SKM-1 treated with dmso at 0.1 percent for 144 hours (cell line): ENCODE data around the gene TMEM50A.
"Not testable (repeated sequence)": the region's sequence is repeated elsewhere in the genome, so short reads cannot be mapped to it uniquely, and the experiment has no call there.

Experiments
- DNase-seq: peaks from one replicate; lab custom pipeline; 2025; ENCODE audit not compliant: unreplicated experiment; lab: John Stamatoyannopoulos, UW

TMEM50A gene

DNA sequence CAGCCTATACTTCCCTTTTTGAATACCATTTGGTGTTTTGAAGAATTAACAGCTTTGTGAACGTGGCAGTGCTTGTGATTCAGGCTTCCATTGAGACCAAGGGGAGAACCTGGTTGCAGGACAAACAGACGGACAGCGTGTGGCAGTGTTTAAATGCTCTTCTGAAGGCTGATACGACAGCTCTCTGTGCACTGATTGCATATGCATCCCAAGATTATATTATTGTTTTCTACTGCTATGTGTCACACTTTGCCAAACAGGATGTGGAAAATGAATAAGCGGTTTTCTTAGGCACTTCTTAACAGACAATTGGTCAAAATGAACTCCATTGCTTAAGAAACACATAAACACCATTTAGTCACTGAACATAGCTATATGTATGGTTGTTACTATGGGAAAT, 8.2 kb upstream of the TMEM50A start:
- not testable (repeated sequence) for DNase-seq

DNA sequence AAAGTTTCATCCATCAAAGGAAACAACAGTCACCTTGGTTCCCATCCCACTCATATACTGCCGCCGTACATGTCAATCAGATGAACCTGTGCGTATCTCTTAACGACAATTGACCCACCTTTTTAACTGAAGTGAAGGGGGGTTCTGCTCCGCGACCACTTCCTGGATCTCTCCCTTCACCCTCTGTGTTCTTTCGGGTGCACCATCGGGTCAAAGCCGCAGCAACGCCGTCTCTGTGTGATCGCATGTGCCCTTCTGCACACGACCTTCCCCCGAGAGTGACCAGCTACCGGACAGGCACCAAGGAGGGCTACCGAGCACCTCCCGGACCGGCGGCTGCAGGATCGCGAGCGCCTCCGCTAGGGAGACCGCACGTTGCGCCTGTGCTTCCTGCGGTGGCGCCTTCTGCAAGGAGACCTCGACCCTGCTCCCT, 1.2 kb upstream of the TMEM50A start:
- not testable (repeated sequence) for DNase-seq

DNA sequence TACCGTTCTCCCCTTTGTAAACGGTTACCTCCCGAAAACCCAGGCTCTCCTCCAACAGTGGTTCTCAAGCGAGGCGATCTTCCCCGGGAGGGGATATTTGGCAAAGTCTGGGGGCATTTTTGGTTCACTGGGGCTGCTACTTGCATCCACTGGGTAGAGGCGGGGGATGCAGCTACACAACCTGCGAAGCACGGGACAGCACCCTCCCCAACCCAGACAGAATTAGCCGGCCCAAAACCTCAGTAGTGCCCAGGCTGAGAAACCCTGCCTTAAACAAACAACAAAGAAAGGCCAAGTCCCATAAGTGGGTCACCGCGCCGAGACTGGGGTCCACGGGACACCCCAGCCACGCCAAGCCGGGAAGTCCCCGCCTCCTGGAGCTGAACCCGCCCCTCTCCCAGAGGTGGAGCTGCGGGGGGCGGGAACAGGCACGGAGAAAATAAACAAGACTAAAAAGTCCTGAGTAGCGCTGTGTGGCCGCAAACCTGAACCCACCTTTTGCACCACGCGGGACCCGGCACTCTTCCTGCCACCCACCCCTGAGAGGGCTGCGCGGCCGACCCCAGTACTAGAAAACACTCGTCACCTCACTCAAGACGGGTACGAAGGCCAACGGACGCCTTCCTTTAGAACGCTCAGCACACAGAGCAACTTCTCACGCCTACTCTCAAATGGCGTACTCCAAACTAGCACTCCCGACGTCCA, 499 bp upstream of the TMEM50A start:
- not testable (repeated sequence) for DNase-seq

DNA sequence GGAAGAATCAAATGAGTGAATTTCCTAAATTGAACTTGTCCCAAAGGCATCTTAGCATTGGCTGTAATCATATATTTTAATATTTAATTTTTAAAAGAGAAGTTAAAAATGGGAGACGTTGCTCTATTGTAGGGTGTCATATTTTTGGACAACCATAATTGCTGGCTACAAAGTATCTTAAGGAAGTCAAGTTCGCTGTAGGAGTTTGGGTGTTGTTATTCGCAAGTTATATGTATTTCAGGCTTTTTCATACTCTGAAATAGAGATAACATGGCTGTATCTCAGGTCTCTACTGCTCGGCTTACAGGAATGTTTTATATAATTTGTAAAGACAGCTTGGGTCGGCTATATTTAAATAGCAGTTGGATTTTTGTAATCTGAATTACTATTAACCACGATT, 852 bp downstream of the TMEM50A start:
- no peak for DNase-seq

DNA sequence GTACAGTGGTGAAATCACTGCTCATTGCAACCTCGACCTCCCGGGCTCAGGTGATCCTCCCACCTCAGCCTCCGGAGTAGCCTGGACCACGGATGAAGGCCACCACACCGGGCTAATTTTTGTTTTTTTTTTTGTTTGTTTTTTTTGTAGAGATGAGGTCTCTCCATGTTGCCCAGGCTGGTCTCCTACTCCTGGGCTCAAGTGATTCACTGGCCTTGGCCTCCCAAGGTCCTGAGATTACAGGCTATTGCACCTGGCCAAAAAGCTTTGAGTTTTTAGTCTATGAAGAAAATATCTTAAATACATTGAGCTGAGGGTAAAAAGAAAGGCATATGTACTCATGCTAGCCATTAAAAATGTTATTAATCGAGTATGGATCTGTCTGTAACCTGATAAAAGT, 3.6 kb downstream of the TMEM50A start:
- DNase-seq: no peak

DNA sequence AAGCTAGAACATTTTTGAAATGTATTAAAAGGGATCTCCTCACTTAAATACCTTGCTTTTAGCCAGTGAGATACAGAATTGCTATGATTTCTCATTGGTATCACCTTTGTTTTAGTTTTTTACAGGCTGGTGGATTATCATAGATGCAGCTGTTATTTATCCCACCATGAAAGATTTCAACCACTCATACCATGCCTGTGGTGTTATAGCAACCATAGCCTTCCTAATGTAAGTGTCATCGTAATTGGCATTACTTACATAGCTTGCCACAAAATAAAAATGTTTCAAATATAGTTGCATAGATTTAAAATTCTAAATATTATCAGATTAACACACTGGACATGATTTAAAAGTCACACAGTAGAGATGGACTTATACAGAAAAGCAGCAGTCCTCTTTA, 4.7 kb downstream of the TMEM50A start:
- no peak for DNase-seq

DNA sequence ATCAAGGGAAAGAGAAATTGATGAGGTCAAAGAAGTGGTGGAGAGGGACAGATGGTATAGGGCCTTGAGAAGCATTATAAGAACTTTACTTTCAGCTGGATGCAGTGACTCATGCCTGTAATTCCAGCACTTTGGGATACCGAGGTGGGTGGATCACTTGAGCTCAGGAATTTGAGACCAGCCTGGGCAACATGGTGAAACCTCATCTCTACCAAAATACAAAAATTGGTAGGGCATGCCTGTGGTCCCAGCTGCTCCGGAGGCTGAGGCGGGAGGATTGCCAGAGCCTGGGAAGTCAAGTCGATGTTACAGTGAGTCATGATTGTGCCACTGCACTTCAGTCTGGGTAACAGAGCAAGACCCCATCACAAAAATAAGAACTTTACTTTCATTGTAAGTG, 5.7 kb downstream of the TMEM50A start:
- DNase-seq: no peak

DNA sequence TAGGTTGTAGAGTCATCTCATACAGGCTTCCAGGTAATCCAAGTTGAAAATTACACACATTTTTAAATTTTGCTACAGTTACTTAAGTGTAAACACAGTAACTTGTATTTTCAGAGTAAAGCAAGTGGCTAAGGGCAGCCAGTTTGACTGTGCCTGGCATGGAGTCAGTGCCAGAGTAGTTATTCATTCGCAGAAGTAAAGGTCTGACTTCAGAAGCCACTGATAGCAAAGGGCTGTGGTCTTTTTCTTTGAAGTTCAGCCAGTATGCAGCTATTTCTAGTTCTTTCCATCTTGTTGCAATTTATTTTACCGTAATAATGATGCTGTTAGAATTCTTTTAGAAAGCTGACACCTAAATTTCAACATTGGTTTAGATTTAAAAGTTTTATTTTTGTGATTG, 9.4 kb downstream of the TMEM50A start:
- DNase-seq: no peak

DNA sequence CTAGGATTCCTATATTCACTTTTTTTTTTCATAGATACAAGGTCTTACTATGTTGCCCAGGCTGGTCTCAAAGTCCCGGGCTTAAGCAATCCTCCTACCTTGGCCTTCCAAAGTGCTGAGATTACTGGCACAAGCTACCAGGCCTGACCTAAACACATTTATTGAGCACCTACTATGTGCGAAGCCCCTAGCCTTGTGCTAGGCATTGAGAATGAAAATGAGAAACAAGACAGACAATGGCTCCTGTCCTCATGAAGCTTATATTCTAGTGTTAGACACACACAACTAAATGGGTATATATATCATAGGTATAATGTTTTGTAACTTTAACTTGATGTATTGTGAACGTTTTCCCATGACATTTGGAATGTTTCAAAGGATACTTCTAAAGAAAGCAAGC, 11.5 kb downstream of the TMEM50A start:
- DNase-seq: no peak

DNA sequence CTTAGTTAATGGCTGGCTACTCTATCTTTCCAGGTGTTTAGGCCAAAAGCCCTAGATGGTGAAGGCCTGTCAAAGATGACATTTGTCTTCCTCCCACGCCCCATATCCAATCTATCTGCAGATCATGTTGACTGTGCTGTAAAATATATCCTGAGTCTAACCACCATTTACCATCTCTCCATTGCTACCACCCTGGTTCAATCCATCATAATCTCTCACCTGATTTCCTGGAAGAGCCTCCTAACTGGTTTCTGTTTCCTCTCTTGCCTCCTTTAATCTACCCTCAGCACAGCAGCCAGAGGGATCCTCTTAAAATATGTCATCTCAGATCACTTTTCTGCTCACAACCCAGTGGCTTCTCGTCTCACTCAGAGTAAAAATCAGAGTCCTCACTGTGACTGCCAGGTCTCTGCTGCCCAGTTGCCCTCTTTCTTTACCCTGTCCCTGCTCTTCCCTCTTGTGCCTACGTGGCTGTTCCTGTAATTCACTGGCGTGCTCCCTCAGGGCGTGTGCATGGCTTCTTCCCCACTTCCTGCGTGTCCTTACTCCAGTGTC, 17.8 kb downstream of the TMEM50A start:
- no peak for DNase-seq

DNA sequence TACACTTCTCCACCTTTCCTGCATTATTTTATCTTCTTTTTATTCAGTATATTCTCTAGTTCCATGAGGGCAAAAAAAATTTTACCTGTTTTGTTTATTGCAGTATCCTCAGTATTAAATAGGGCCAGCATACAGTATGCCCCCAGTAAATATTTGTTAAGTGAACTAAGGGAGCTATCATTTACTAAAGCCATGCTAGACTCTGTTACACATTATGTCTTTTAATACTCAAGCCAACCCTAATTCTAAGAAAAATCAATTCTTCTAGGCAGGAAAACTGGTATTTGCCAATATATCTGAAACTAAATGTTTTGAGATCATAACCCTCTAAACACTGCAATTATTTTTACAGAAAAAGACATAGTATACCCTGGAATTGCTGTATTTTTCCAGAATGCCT, 18.3 kb downstream of the TMEM50A start:
- no peak for DNase-seq

DNA sequence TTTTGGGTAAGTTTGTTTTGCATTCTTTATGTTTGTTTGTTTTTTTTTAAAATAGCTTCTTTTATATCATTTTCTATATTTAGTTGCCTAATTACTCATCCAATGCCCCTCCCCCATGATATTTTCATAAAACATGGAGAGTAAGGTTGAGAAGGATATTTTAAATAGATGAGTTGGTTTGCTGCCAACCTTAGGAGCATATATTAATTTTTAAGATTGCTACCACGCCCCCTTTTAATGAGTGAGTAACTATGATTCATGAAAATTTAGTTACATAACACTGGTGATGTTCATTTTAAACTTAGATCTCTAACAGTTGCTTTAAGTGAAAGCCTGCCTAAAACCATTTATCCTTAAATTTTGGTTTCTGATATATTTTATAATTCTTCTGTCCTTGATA, 18.7 kb downstream of the TMEM50A start:
- DNase-seq: no peak

DNA sequence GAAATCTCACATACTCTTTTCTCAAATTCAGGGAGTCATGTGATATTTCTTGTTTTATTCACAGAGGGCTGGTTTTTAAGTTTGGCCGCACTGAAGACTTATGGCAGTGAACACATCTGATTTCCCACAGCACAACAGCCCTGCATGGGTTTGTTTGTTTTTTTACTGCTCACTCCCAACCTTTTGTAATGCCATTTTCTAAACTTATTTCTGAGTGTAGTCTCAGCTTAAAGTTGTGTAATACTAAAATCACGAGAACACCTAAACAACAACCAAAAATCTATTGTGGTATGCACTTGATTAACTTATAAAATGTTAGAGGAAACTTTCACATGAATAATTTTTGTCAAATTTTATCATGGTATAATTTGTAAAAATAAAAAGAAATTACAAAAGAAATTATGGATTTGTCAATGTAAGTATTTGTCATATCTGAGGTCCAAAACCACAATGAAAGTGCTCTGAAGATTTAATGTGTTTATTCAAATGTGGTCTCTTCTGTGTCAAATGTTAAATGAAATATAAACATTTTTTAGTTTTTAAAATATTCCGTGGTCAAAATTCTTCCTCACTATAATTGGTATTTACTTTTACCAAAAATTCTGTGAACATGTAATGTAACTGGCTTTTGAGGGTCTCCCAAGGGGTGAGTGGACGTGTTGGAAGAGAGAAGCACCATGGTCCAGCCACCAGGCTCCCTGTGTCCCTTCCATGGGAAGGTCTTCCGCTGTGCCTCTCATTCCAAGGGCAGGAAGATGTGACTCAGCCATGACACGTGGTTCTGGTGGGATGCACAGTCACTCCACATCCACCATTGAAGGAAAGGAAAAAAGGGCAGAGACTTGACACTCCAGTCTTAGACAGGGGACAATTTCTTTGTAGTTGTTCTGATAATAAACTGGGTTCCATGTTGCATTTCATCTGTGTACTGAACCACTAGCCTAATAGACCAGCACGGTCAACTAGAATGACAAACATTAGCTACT, 22.8 kb downstream of the TMEM50A start:
- DNase-seq: no peak

DNA sequence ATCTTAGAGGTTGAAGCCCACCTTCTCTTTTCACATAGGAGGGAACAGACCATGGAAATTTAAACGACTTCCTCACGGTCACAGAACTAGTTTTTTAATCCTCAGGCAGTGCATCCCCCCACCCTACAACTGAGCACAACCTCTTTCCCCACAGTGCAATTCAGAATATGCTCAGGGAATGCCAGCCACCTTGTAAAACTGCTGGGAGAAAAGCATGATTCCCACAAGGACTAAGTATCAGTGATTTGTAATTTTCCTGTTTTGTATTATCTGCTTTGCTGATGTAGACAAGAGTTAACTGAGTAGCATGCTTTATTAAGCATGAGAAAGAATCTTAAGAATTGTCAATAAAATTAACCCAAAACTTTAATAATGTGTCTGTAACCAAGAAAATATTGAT, 23.8 kb downstream of the TMEM50A start:
- no peak for DNase-seq

DNA sequence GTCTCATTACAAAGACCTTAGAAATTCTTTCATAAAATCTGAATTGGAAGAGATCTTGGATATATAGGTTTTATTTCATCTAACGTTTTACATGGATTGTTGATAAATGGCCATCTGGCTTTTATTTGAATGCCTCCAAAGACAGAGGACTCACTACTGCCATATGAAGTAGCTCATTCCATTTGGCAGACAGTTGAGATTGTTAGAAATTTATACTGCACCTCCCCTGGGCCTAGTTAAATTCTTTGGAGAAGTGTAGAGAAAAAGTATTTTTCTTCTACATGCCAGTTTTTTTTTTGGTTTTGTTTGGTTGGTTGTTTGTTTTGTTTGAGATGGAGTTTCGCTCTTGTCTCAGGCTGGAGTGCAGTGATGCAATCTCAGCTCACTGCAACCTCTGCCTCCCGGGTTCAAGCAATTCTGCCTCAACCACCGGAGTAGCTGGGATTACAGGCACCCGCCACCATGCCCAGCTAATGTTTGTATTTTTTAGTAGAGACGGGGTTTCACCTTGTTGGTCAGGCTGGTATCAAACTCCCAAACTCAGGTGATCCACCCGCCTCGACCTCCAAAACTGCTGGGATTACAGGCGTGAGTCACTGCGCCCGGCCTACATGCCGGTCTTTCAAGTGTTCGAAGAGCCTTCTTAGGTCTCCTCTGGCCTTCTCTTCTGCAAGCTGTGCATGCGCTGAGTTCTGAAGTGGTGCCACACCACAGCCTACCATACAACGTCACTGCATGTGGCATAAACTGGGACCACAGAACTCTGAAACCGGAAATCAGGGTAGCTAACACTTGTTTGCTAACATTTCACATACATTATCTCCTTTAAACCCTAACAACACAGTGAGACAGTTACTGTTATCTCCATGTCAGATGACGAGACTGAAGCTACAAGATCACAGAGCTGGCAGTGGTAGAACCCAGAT, 24.8 kb downstream of the TMEM50A start:
- not testable (repeated sequence) for DNase-seq

DNA sequence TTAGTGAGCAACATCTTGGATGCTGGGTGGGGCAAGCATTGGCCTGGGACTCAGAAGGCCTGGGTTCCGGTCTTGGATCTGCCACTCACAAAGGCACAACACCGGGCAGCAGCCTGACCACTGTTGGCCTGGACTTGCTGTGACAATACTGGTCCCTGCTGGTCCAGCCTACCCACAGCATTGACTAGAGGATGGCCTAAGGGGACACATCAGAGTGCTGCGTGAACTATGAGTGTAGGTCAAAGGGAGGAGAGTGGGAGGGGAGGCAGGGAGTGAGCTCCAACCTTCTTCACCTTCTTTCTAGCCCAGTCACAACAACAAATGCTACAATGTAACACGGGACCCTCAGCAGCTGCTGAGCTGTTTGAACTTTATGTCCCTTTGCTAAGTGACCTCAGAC, 31.1 kb downstream of the TMEM50A start:
- no peak for DNase-seq

DNA sequence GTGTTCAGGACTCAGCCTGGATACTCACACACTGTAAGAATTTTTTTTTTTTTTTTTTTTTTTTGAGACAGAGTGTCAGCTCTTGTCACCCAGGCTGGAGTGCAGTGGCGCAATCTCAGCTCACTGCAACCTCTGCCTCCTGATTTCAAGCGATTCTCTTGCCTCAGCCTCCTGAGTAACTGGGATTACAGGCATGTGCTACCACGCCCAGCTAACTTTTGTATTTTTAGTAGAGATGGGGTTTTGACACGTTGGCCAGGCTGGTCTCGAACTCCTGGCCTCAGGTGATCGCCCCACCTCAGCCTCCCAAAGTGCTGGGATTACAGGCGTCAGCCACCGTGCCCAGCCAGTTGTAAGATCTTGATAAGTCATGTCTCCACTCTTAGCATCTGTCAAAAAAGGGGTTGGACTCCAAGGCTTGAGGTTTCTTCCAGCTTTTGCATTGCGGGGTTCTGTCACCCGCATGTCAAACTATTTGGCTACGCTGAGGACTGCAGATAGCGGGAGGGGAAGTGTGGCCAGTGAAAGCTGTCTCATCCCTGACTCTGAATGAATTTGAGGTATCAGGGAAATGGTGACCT, 31.6 kb downstream of the TMEM50A start:
- not testable (repeated sequence) for DNase-seq

DNA sequence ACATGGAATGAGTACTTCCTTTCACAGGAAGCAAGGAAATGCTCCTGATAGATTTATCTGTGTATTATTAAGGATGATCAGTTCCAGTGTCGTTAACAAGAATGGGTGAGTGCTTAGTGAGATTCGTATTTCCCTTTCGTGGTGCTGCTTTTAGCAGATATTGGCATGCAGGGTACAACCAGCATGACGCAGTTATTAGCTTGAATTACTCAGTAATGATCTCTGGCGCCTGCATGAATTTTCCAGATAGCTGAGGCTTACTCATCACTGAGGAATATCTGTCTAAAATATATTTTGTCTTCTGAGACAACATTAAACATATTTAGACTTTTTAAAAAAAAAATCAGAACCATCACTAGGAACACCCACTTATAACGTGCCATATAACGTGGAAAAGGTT, 33.6 kb downstream of the TMEM50A start:
- not testable (repeated sequence) for DNase-seq

DNA sequence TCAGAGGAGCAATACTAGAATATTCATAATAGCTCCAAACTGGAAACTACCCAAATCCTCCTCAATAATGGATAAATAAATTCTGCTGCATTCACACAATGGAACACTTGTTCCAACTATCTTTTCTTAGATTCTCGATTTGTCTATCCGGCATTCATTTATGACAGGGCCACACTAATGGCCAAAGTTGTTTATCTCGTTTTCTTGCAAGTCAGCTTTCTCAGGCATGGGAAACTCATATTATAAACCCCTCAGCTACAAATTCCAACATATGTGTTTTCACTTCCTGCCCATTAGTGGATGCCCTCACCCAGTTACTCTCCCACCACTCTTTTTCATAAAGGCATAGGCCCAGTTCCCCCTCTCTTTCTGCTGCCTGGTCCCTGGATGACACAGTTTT, 40.2 kb downstream of the TMEM50A start:
- not testable (repeated sequence) for DNase-seq

DNA sequence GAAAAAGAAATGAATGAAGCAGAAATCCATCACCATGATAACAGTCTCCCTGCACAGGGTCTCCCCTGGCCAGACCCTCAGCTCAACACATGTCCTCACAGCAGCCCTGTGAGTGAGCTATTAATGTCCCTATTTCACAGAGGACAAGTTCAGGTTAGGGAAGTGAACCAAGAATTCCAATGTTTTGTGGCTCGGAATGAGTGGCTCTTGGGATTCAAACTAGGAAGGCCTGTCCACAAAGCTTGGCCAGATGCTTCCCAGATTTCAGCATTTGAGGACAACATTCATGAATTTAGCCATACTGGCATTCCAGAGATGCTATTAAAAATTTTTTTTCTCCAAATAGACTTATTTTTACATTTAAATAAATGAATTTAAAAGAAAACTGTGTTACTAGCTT, 44.4 kb downstream of the TMEM50A start:
- not testable (repeated sequence) for DNase-seq
